Activated CD4-positive, alpha-beta T cell treated with anti-CD3 and anti-CD28 coated beads, Interleukin-2, Interleukin-6, amounts not matched to agents 100 ng/mL and 50 ng/mL, durations not matched to agents 16 hours and 8 hours (primary cell): ENCODE results near the gene NDRG2.
"Not testable (repeated sequence)": the region's sequence is repeated elsewhere in the genome, so short reads cannot be mapped to it uniquely, and the experiment has no call there.

ENCODE experiments used
- DNase-seq: peaks from one replicate; pipeline ENCODE4 v3.0.0-alpha.2; 2020

Gene NDRG2

DNA sequence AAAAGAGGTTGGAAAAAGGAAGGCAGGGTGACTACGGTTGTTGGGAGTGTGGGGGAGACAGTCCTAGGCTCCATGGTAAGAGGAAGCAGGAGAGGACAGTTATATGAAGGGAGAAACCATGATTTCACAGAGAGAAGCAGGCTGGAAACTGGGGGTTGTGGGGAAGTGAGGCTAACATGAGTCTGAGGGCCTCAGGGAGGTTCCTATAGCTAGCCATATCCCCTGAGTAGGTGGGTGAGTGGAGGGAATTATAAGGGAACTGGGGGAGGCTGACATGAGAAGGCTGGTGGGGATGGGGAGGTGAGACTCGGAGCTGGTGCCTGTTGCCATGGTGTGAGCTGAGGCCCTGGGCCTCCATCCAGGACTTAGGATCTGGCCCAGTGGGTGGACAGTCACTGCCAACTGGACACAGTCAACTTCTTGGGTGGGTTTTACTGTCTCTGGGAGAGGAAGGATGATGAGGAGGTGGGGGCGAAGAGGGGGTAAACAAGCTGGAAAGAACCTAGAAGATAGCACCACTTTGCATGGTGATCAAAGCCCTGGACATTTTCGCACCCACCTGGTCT, 8.4 kb upstream of the NDRG2 start:
- no peak for DNase-seq

DNA sequence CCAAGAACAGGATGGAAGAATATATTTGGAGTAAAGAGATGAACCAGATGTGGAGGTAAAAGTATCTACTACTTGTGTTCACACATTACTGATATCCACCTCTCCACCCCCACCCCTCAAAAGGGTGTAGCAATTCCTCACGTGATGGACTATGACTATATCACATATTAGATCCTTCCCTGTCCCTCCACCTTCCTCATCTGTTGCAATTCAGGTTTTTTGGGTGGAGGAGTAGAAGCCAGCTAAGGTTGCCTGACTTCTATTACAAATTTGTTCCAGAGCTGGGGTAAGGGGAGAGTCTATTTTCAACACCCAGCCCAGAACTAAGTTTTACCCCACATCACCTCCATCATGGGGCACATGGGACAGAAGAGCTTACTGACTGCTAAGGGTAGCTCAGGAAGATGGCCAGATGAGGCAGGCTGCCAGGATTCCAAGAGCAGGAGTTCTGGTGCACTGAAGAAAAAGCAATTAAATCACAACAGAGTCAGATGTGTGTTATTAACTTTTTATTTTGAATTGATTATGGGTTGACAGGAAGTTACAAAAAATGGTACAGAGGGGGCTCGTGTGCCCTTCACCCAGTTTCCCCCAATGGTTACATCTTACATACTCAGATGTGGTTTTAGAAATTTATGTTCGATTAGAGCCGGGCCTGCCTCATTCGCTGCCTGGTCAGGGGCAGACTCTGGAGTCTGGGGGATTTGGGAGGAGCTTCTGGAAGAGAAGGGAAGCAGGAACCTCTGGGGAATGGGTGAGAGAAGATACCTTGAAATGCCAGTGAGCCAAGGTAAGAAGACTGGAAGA, 7.7 kb upstream of the NDRG2 start:
- DNase-seq = no peak

DNA sequence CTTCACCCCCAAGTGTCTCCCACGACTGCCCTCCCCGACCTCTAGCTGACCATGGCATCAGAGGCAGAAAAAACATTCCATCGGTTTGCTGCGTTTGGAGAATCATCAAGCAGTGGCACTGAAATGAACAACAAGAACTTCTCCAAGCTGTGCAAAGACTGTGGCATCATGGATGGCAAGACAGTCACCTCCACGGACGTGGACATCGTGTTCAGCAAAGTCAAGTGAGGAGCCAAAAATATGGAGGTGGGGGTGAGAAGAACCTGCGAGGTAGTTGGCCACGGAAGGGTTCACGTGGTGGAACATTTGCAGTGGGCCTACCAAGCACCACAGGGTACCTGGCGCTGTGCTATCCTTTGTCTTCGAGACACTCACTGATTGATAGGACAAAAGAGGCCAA, 5.7 kb upstream of the NDRG2 start:
- no peak for DNase-seq

DNA sequence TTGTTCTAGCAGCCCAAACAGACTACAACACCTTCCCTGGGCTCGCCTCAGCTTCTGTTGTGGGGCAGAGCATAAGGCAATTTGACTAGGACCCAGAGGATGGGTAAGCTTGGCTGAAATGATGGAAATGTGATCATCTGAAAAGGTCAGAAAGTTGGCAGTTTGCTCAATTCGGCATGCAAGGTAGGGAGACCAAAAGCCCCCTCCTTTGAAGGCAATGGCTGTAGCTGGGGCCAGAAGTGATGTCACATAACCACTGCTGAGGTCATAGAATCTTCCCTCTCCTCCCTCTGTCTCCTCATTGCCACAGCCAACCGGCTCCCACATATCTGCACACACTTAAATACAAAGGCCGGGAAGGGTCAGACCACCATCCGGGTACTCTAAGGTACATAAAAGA, 5.1 kb upstream of the NDRG2 start, which contains the start of gene TPPP2:
TPPP2 (plus strand) TSS at position 301 of the 400 bp plus-strand sequence. CDS start 365 bp downstream, outside the sequence.
- DNase-seq = no peak

DNA sequence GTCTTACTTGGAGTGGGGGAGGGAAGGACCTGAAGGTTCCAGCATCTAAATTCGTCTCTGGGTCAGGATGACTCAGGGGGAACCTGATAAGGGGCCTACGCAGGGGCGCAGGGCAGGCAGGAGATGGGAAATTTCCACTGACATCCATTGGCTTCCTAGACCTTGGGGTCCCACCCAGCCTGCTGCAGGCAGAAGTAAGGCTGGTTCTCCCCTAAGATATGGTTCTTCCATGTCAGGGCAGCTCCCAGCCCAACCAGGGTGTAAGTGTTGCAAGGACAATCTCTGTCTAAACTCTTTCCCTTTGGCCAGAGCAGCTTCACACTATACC, 2.1 kb upstream of the NDRG2 start:
- DNase-seq = no peak

DNA sequence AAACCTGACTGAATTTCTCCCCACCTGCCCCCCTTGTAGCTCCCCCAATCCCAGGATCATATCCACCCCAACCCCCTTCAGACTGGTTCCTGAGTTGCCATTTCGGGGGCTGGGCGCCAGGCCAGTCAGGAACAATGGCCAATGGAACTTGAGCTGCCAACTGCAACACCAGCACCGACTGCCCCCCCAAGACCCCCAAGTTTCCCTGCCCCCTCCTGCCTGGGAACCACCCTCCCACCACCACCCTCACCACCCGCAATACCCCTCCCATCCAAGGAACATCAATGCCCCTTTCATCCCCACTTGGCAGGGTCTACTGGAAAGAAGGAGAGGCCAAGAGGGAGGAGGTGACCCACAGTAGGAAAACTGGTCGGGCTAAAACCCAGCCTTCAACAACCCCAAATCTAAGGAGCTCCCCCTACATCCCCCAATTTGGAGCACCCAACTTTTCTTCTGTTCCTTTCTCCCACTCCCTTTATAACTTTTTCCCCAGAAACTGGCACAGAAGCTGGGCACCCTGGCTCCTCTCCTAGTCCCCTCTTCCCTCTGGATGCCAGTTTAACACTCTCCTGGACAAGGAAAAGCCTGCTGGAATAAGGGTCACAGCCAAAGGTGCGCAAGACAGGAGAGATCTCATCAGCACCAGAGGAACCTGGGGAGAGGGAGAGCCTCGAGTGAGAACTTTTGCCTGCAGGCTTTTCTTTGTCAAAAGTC, 1.6 kb upstream of the NDRG2 start:
- no peak for DNase-seq

DNA sequence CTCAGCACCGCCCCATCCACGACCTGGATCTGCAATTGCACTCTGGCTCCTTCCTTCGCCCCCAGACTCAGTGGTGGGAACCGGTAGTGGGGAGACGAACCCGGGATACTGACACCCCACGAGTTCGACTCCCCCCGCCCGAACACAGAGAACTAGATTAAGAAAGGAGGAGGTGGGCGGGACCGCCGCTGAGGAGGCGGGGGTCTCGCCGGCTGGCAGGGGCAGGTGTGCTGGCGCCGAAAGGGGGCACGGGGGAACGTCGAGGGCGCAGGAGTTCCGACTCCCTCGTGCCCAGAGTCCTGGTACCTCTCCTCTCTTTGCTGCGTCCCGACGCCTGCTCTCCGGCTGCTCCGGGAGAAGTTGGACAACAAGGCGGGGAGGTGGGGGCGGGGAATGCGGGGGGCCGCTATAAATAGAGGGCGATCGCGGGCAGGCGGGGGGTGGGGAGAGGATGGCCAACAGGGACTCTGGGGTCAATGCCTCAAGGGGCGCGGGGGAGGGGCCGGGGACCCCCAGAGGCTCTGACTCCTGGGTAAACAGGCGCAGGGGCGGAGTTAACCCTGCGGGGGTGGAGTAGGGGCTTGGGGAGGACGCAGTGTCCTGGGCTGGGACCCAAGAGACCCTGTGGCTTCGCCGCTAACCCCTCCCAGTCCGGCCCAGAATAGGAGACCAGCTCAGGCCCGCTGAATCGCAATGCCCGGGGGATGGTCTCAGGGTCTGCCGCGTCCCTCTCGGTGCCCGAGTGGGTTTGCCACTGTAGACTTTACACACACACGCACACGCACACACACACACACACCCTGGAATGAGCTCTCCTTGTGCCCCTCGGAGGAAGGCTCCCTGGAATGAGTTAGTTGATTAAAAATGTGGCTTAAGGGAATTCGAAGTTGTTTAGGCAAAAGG, 761 bp upstream of the NDRG2 start:
- no peak for DNase-seq

DNA sequence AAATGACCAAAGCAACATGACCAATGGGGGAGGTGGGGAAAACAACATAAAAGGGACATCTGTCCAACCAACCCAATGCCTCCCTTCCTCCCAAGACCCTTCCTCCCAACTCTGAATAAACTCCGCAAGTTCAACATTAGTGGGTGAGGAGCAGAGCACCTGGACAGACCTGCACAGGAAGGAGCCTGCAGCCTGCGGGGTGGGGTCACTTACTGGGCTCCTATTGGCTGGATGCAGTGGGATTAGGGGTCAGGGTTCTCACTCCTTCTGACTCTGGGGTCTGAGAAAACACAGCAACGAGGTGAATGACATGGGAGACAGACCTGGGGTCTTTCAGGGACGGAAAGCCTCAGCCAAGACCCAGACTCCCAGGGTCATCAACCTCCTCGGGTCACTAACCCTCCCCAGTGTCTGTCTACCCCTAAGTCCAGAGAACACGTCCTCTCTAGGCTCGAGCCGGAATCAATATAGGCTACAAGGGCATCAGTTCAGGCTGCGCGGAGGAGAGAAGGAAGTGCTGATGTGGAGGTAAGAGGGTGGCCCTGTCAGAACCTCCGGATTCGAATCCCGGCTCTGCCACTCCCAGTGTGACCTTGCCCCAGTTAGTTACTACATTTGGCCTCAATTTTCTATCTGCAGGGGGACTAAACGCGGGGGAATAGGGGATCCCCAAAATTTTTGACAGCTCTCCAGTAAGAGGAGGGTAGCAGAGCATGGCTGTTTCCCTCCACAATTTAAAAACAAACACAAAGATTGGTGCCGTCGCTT, 860 bp downstream of the NDRG2 start:
- peak; percentile 14 for DNase-seq

DNA sequence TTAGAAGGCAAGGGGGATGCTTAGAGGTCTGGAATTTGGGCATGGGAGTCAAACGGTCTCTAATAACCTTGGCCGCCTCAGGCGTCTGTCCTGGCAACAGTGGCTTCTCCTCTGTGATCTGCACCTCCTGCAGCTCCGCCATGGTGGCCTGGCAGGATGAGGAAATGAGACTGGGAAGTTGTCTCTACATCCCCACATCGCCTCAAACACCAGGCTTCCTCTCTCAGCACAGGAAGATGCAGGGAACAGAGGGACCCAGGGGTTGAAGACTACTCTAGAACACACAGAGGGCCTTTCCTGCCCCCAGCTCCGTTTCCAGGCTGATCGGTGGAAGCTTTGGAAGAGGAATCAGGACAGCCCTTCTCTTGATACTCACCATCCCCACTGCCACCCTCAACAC, 1.7 kb downstream of the NDRG2 start:
- DNase-seq = no peak

DNA sequence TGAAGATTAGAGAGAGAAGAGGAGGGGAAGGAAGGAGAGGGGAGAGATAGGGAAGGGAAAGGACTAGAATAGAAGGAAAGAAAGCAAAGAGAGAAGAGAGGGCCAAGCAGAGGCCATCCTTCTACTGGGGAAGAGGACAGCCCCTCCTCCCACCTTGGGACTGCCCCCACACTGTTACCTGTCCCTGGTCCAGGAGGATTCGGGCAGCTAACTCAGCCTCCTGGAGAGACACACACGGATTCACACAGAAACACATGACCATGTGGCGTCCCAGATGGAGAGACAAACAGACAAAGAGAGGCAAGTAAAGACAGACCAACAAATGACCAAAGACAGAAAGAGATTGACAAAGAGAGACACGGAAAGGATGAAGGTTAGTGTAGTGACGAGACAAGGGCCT, 2.2 kb downstream of the NDRG2 start:
- DNase-seq = no peak

DNA sequence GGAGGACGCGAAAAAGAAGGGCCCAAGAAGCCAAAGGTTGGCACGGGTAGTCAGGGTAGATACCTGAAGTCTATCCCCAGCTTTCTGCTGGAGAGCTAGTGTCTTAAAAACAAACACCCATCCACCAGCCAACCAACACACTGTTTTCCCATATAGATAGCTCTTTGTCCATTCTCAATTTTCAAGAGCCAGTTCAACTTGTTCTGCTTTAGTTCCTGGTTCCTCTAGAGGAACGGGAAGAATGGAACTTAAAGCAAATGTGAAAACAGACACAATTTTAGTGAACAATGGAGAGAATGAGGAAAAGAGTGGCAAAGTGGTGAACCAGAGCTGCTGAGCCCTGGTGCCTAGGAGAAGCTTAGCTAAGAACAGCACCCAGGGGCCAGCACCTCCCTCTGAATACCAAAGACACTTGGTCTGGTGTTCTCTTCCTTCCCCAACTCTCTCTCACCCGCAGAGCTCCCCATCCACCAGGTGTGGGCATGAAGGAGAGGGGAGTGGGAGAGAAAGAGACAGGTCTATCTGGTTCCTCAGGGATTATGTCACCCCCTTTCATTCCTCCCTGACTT, 3.8 kb downstream of the NDRG2 start:
- no peak for DNase-seq

DNA sequence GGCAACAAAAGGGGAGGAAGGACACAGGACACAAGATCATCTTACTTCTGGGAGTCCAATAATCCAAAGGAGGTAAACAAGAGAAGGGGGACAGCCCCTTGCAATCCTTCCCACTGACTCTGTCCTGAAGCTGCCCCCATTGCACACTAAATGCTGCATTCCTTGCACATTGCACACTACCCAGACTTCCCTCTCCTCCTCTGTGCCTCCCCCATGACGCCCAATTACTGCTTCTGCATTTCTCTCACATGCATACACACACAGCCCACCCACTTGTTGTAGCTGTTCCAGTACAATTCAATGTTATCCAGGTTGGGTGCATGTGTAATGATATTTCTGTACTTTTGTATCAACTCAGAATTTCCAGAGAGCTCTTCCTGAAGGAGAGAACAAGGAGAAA, 5.5 kb downstream of the NDRG2 start:
- no peak for DNase-seq

DNA sequence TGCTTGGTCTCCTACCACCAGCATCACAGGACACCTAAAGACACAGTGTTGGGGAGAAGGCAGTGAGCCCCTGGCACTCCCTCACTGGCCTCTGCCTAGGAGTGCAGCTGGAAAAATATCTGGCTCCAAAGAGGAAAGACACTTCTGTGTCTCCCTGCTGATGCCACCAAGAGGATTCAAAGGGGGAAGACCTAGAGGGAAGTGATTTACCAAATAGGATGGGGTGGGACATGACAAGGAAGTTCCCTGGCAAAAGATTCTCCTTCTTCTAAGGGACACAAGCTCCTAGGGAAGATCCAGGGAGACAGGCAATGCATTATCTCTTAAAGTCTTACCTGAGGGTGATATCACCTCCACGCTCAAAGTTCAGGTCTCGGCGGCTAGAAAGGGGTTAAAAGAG, 6.1 kb downstream of the NDRG2 start:
- no peak for DNase-seq

DNA sequence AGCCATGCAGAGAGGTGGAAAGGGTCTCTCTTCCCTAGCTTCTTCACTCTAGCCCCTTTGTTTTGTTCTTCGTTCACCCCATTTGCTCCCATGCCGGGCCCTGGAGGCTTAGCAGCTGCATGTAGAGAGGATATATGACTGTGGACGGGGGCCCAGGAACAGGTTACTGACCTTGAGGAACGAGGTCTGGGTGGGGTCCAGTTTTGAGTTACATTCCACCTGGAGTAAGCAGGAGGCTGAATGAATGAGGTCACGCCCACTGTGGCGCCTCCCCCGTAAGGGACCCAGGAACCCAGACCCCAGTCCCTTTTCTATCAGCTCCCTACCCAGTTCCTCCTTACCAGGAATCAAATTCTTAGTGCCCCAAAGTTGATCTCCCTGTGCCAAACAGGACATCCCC, 6.6 kb downstream of the NDRG2 start:
- no peak for DNase-seq

DNA sequence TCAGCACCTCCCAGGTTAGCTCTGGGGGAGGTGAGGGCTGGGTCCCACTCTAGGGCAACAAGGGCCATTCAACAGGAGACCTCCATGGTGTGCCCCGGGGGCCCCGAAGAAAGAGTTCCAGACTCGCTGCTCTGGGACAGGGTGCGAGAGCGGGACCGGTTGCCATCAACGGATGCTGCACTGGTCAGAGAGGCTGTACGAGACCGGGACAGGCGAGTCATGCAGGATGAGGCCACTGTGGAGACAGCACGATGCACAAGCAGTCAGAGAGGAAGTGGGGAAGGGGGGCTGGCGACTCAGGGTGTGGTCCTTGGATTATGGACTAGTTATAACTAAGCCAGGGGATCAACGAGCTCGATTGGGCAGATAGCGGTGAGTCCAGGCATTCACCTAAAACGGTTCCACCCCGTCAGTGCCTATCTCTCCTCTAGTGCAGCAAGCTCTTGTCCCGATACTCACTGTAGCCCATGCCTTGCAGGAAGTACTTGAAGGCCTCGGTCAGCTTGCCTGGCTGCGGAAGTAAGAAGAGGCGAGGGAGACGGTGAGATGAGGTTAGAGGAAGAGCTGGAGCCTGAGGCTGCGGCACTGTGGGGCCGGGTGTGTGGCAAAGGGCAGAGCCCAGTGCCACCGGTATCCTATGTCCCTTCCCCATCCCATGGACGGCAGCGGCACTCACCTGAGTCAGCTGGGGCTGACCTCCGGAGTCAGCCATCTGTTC, 7.2 kb downstream of the NDRG2 start:
- DNase-seq = no peak

DNA sequence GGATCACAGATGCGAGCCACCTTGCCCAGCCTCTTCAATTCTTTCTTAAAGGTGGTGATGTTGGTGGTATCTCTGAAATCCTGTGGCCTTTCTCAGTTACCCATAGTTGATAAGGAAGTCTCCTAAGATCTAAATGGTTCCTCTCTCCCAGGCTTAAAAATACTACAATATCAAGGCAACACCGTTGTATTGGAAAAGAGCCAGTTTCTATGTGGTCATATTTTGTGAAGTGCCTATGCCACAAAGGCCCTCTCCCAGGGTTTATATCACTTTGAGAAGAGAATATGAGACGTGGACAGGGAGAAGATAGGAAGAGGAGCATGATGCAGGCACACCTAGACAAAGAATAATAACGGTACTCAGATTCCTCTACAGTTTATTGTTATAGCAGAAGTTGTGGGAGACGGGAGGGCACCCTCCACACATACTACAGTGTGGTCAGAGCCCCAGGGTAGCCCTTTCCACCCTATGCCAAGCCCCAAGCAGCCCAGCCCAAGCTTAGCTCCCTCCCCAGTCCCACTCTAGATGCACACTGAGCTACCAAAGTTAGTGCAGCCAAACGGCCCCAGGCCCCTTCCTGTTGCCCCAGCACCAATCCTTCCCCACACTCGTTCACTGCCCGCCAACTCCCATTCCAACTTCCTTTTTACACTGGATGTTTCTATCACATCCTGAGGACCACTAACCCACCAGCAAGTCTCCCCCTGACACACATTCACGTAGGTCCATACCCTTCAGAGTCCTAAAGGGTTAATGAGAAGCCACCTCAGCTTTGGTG, 8.3 kb downstream of the NDRG2 start:
- DNase-seq = no peak

DNA sequence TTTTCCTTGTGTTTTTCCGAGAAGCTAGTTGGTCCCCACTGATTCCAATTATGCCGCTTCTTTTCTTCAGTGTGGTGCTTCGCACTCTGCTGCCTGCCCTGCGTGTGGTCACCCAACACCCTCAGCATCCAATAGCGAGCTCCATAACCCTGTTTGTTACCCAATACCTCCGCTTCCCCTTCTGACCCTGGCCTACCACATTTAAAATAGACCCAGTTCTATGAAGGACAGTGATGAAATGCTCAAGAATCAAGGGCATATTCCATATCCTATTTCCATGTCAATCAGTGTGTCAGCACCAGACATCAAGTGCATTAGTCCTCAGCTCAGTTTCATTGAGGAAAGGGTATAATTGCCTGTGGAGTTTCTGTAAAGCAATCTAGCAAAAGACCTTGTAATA, 9.5 kb downstream of the NDRG2 start:
- DNase-seq = no peak

DNA sequence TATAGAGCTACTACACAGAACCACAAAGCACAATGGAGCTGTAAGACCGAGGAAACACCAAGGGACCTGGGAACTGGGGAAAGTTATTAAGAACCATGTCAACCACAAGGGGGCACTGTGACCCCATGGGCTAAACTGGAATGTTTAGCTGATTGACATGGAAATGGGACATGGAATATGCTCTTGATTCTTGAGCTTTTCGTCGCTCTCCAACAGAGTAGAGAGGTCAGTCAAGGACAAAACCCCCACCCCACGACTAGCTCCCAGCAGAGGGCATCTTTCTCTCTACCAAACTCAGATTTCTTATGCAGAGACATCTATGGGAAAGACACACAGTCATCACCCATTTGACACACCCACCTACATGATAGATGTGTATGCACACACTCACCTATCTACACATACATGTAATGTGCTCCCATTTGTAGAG, 10.1 kb downstream of the NDRG2 start:
- peak; percentile 81 for DNase-seq

DNA sequence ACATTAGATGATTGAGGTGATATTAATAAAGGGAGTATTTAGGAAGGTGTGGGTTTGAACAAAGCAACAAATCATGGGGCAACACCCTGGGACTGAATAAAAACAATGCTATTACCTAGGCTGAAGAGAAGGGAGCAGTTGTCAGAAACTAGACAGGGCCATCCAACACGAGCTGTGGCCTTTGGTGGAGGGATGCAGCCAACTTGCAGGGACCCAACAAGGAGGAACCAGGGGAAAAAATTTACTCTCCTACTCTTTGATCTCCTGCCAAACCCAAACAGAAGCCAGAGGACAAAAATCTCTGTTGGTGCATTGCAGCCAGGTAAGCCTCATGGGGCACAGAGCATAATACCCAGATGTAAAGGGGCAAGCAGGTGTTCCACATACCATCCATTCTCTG, 13.7 kb downstream of the NDRG2 start:
- no peak for DNase-seq

DNA sequence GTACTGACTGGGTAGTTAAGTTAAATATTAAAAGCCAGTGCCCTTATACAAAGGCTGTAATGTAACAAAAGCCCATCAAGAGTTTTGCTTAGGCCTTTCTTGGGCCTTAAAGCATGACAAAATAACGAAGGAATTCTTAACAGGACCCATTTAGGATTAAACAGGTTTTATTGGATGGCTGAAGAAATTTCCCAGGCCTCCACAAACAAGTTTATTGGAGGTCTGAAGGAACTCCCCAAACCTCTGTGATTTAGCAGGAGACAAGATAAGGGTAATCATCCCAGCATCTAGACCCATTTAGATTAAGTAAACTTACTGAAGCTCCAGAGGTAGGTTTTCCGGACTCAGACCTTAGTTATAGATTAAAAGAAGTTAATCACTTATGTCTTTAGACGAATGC, 15.1 kb downstream of the NDRG2 start:
- not testable (repeated sequence) for DNase-seq
